NCI-H526 (cell line): Measurements from ENCODE around the gene PEX5.
"Not testable (repeated sequence)": the region's sequence is repeated elsewhere in the genome, so short reads cannot be mapped to it uniquely, and the experiment has no call there.

Experiments
- DNase-seq, 2 experiments: peaks; one replicate each; lab custom pipeline; 2025; lab: John Stamatoyannopoulos, UW

PEX5 gene

DNA sequence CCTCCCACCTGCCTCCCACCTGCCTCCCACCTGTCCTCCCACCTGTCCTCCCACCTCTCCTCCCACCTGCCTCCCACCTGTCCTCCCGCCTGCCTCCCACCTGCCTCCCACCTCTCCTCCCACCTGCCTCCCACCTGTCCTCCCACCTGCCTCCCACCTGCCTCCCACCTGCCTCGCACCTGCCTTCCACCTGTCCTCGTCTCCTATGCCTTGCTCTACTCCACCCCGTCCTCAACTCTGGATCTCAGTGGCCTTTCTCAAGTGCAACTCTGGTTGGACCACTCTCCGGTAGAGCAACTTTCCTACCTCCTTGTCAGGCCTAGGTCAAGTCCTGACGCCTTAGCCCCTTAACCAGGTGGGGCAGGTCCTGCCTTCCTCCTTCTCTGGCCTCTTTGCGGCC lies 29.3 kb upstream of the PEX5 start:
- no peak for DNase-seq

DNA sequence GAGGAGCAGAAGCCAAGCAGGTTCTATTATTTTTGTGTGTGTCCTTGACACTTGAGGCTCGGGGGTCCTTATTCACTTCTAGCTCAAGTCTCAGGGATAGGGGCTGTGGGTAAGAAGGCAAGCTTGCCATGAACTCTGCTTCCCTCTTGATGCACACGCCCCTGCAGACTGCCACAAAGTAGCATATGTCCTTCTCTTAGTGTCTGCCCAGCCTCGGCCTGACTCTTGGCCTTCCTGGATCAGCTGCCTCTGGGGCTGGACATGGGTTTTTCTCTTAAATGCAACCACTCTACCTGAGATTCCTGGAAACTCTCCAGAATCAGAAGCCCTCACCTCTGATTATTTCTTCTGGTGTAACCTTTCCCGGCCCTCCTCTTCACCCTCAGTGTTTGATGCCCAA lies 28.2 kb upstream of the PEX5 start:
- no peak for DNase-seq

- DNase-seq: no peak
Measured at GRCh38 chr12:7161811-7162210, 27.7 kb upstream of the PEX5 start.

DNA sequence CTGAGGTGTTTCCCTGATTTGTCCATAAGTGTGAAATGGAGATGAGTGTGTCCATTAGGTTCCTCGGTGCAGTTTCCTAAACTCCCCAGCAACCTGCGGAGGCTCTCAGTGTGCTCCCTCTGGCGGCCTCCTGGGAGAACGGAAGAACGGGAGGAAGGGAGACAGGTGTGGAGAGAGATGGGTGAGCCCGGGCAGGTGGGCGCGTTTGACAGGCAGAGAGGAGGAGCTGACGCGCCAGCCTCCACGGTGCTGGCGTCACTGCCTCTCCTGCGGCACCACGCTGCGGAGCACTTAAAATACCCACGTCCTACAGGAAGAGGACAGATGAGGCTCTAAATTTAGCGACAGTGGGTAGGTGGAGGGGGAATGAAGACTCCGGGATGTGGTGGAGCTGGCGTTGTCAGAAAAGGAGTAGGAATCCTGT lies 26.8 kb upstream of the PEX5 start:
- peak; percentile 85 to 93 for DNase-seq

- no peak for DNase-seq
Measured at GRCh38 chr12:7169951-7170350, 19.5 kb upstream of the PEX5 start.

DNA sequence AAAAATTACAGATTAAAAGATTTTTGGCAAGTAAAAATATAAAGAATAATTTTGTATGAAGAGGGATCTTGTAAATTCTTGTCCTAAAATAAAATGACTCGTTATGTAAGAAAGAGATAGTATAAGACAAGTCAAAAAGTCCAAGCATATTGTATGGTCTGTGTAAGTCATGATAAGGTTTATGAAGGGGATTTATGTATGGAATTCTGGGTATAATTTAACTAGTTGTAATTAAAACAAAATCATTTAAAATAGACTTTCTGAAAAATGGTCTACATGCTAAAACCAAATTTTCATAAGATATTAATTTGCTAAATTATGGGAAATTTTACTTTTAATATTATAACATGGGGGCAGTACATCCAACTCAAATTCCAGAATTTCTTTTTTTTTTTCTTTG lies 17.6 kb upstream of the PEX5 start:
- DNase-seq: no peak

- no peak for DNase-seq
Measured at GRCh38 chr12:7175493-7175892, 14.0 kb upstream of the PEX5 start.

DNA sequence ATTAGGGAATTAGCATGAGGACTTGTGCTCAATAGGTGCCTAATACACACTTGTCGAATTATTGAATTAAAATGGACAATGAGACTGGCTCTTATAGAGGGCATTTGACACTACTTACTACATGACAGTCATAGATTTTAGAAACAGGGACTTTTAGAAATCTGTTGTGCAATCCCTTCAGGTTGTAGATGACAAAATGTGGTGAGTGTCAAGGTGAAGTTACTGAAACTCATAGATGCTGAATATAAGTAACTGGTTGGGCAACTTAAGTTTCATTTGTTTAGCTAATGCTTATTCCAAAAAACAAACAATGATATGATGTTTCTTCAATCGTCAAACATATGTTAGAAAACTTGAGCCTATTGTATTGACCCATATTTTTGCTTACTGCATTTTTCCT lies 12.9 kb upstream of the PEX5 start:
- DNase-seq: no peak

DNA sequence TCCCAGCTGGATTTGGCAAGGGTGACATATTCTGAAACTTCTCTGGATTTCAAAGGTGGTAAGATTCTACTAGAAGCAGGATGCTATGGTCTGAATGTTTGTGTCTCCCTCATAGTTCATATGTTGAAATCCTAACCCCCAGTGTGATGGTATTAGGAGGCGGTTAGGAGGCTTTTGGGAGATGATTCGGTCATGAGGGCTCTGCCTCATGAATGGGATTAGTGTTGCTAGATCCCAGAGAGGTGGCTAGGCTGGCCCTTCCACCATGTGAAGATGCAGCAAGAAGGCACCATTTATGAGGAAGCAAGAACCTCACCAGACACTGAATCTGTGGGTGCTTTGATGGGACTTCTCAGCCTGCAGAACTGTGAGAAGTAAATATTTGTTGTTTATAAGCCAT lies 11.0 kb upstream of the PEX5 start:
- DNase-seq: no peak

- DNase-seq: no peak
Measured at GRCh38 chr12:7180685-7181084, 8.8 kb upstream of the PEX5 start.

DNA sequence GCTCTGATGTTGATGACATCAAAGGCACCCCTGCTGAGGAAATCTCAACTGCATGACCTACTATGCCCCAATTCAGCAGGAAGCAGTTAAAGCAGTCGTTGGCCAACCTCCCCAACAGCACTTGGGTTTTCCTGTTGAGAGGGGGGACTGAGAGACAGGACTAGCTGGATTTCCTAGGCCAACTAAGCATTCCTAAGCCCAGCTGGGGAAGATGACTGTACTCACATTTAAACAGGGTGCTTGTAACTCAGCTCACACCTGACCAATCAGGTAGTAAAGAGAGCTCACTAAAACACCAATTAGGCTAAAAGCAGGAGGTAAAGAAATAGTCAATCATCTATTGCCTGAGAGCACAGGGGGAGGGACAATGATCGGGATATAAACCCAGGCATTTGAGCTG lies 3.4 kb upstream of the PEX5 start:
- DNase-seq: not testable (repeated sequence)

GRCh38 chr12:7188562-7189397 lies 706 bp upstream of the PEX5 start:
- DNase-seq: peak; percentile 62 to 86

- peak in 1 of 2 experiments; percentile 45 for DNase-seq
Measured at GRCh38 chr12:7190268-7191055, 976 bp downstream of the PEX5 start.

GRCh38 chr12:7193674-7194073 lies 4.2 kb downstream of the PEX5 start:
- no peak for DNase-seq

GRCh38 chr12:7197841-7198240 lies 8.4 kb downstream of the PEX5 start:
- no peak for DNase-seq

GRCh38 chr12:7203109-7203508 lies 13.6 kb downstream of the PEX5 start:
- no peak for DNase-seq

DNA sequence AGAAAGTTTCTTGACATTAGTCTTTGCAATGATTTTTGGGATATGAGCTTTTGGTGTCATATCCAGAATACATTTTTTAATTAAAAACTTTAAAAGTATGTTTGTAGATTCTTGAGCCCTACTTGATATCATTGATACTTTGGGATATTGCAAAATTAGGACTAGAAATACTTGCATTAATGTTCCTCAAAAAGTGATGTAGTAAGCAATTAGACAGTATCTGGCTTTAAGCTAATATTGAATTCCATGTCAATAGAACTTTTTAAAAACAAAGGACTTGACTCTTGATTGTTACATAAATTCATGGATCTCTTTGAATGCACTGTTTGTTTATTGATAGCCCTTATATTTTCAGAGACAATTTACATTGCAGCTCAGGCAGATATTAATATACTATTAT lies 15.6 kb downstream of the PEX5 start:
- DNase-seq: no peak

DNA sequence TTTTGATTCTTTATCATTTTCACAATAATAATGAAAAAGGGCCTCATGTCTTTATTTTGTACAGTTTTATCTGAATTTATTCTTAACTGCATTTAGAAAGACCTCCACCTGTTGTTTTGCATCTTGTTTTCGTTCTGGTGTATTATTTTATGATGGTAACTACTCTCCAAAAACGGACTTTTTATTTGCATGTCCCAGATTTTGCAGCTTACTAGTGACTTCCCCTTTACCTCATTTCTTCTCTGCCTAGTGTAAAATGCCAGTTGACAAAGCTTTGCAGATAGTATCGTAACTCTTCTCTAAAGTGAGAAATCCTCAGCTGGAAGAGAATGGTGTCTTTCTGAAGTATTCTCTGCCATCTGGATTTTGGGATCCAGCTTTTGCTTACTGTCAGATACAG lies 17.2 kb downstream of the PEX5 start:
- peak in 1 of 2 experiments; percentile 36 for DNase-seq

GRCh38 chr12:7207866-7208625 lies 18.6 kb downstream of the PEX5 start:
- DNase-seq: no peak

GRCh38 chr12:7209958-7210357 lies 20.5 kb downstream of the PEX5 start:
- no peak for DNase-seq

GRCh38 chr12:7210642-7211151 lies 21.2 kb downstream of the PEX5 start:
- no peak for DNase-seq

- DNase-seq: no peak
Measured at GRCh38 chr12:7212678-7213077, 23.2 kb downstream of the PEX5 start.
